H1 (cell line): Measurements from ENCODE around the gene ZNF729. TPM values are rescaled to one million over a fixed set of nuclear protein-coding genes. Genes with fewer than 3 reads are reported as not detected.

Source experiments
- polyA plus RNA-seq, 7 experiments: library from polyadenylated mRNA; depleted of rRNA in 3 of 7; stranded (reverse) in 5 of 7; unstranded in 2 of 7; fragments of >200 nt in 5 of 7; fragments of 200-250 nt in 2 of 7; gene quantifications; 1 replicate in 5 of 7; 2 replicates in 1 of 7; 4 replicates in 1 of 7; pipeline versions ENCODE4 v1.2.1 to v1.2.3, GENCODE V29; 2011 to 2013; ENCODE audit warnings: missing spikeins in 2 of 7, mixed read lengths in 2 of 7
- small RNA-seq: library from polyadenylated mRNA; stranded (forward); fragments of <200 nt; extraction: miRNeasy Mini kit (QIAGEN cat#:217004); gene quantifications from one replicate; pipeline ENCODE3, GENCODE V24; 2013; ENCODE audit not compliant: insufficient read depth
- total RNA-seq: library from RNA; stranded (reverse); fragmentation: NEBNext Ultra II Directional; extraction: Animal tissue kit (Norgen Biotek cat#: 25700); gene quantifications from 2 replicates; pipeline ENCODE4 v1.2.1, GENCODE V29; 2021

Gene ZNF729
- total and polyA plus RNA-seq, 2 of the 8 experiments (the other 6 are each of a cell fraction or from before 2014, with no cell fraction given) = not detected

Small RNA genes lying within 50 kb of the gene (small RNA-seq; reads per million reads assigned to genes)
- gene AC011494.1 = not detected

Other genes starting within 250 kb of the ZNF729 start
- not detected in 2 replicates for gene ZNF257, start 234.0 kb upstream of the ZNF729 start, total RNA-seq
- gene ZNF257, start 234.0 kb upstream of the ZNF729 start, polyA plus RNA-seq (2011; rRNA removed) = not detected in 2 replicates
- not detected in 2 replicates for gene ZNF676, start 89.5 kb upstream of the ZNF729 start, total RNA-seq
- gene ZNF676, start 89.5 kb upstream of the ZNF729 start, polyA plus RNA-seq (2011; rRNA removed) = not detected in 2 replicates
- not detected in 2 replicates for gene ZNF98, start 135.9 kb downstream of the ZNF729 start, total RNA-seq
- gene ZNF98, start 135.9 kb downstream of the ZNF729 start, polyA plus RNA-seq (2011; rRNA removed) = not detected in 2 replicates